Upper lobe of left lung (tissue), 4 donors: ENCODE results near the gene DCPS.

ENCODE experiments used
- EP300 ChIP-seq, 4 donors: sonication (generic); formaldehyde crosslinking; IDR thresholded peaks; one replicate each; pipeline ENCODE4 v1.5.1; 2017; ENCODE audit warnings: antibody characterized with exemption in 4 of 4, control low read depth in 2 of 4
- POLR2AphosphoS5 ChIP-seq, 2 donors: sonication (generic); formaldehyde crosslinking; IDR thresholded peaks; one replicate each; pipeline ENCODE4 v1.5.1; 2017; ENCODE audit warnings: antibody characterized with exemption in 2 of 2
- TF ChIP-seq, protein P1 (sequence below), 6 experiments: fragments of 450-650 bp in 4 of 6; fragments of 200-600 bp in 2 of 6; sonication (generic) in 2 of 6; IDR thresholded peaks; one replicate each; pipeline ENCODE4 v1.5.1; 2016 to 2019; ENCODE audit warnings: antibody characterized with exemption in 6 of 6

DNA sequence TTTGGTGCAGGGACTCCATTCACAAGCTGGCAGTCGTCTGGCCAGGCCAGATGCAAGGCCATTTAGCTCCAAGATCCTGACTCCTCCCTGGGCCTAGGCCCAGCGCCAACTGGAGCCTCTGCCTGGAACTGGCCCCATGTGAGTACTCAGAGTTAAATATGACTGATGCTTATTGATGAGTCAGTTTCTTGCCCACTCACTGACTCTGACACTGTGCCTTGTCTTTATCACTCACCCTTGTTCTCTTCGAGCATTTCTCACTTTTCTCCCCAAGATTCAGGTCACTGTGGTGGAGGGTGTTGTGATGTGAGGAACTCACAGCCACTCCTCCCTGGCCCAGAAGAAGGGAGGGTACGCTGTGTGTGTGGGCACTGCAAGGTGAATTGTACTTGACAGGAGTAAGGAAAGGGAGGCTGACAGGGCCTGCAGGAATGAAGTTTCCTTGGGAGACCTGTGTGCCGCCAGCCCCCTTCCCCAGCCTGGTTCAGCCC, 28.4 kb downstream of the DCPS start:
- TF ChIP-seq, protein P1, sequence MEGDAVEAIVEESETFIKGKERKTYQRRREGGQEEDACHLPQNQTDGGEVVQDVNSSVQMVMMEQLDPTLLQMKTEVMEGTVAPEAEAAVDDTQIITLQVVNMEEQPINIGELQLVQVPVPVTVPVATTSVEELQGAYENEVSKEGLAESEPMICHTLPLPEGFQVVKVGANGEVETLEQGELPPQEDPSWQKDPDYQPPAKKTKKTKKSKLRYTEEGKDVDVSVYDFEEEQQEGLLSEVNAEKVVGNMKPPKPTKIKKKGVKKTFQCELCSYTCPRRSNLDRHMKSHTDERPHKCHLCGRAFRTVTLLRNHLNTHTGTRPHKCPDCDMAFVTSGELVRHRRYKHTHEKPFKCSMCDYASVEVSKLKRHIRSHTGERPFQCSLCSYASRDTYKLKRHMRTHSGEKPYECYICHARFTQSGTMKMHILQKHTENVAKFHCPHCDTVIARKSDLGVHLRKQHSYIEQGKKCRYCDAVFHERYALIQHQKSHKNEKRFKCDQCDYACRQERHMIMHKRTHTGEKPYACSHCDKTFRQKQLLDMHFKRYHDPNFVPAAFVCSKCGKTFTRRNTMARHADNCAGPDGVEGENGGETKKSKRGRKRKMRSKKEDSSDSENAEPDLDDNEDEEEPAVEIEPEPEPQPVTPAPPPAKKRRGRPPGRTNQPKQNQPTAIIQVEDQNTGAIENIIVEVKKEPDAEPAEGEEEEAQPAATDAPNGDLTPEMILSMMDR (IDR thresholded peaks at IDR 0.05) = no peak
- TF ChIP-seq POLR2AphosphoS5 (IDR thresholded peaks at IDR 0.05) = no peak
- no peak for TF ChIP-seq EP300 (IDR thresholded peaks at IDR 0.05)
